ENCODE results near the gene REG3G.

- TF ChIP-seq CTCF (conservative IDR thresholded peaks at IDR 0.05; ENCODE audit: low read depth, low read length) = no peak
- TF ChIP-seq EZH2 (IDR thresholded peaks at IDR 0.05; ENCODE audit: borderline replicate concordance, low read depth, low read length, poor library complexity, severe bottlenecking) = no peak
Measured at GRCh38 chr2:78984386-78984785, 41.1 kb upstream of the REG3G start.

Data from A673 (cell line).